ENCODE results near the gene COBL.

COBL gene

DNA sequence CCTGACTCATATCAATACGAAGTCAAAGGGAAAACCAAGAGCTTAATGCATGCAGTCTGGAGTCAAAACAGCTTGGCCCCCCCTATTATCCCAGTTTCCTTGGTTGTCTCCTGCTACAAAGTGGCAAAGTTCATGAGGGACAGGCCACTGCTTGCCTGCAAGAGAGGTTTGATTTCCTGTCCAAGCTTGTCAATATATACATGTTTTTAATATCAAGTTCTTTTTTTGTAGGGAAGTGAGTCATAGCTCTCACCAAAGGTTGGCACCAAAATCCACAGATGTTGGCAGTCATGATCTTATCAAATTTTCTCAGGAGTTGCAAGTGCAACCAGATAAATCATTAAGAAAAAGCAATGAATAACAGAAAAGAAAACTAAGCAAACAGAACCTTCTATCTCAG is 176.8 kb downstream of the COBL start:
- no peak for DNase-seq
- in situ Hi-C loops (cut with MboI; ENCODE audit: low pct_unique_long_range_greater_than_20kb, low sequenced_read_pairs) = no loop called here

DNA sequence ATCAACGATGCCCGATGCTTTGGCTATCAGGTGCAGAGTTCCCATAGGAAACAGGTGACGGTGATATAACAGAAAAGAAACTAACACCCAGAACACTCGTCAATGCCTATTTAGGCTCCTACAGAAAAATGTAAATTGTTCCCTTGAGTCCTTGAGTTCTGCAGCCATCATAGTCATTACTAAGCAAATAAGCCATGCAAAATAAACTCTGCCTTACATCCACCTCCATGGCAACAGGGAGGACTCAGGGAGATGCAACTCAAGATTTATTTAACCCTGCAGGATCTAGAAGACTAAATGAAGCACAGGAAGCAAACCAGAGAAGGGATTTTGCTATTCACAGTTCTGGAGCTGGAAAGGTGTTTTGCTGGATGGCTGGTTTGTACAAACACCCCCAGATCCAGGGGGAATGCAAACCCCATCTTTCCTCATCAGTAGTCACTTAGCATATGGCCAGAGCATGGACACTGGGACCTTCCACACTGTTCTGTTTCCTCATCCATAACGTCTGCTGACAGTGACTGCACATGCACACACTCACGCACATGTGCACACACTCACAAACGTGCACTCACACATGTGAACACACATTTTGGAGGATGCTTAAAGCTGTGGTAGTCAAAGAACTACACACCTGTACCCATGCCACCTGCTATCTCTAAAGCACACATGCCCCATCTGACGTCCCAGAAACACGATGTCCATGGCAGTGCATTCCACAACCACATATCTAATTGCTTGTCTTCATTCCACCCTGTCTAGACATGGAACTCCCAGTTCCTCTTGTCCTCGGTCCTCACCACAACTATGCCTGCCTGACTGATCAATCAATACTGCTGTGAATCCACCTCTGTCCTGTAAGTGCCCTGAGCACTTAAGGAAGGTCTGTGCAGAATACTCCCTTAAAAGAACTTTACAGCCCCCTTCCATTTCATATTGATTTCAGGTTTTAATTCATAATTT is 178.2 kb downstream of the COBL start:
- DNase-seq = no peak

DNA sequence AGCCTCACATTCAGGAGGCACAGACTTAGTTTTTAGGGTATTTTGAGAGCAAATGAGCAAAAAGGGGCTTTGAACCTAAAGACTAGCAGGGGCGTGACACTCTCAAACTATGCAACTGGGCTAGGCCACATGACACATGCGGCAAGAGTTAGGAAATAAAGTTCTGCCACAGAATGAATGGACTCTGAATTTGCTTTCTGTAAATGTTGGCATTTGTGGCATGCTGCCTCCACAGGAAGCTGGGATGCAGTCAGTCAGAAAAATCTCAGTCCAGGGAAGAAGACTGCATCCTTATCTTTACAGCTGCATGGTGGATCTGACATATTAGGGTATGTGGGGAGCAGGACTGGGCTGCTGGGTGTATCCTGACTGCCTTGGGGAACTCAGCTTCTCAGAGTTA is 181.0 kb downstream of the COBL start:
- DNase-seq = no peak
- in situ Hi-C loops (cut with MboI; ENCODE audit: low pct_unique_long_range_greater_than_20kb, low sequenced_read_pairs) = no loop called here

More for the DNA sequence above, 178.2 kb downstream of the COBL start:
- in situ Hi-C loops (cut with MboI; ENCODE audit: low pct_unique_long_range_greater_than_20kb, low sequenced_read_pairs) = no loop called here

DNA sequence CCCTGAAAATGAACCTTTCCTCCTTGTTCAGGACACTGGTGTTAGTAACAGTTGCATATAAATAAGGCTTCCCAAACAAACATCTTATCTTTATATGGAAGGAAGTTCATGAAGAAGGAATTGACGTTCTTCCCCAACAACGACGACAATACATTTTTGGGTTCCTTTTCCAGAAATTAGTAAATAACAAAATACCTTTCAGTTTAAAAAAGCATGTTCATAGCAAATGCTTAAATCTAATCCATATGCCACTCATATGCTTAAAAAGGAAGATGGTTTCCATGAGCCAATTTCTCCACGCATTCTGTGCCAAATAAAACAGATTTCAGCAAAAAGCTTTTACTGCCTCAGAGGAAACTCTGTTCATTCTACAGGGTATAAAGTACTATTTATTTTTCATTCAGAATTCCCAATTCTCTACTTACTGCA is 182.6 kb downstream of the COBL start:
- no peak for DNase-seq

DNA sequence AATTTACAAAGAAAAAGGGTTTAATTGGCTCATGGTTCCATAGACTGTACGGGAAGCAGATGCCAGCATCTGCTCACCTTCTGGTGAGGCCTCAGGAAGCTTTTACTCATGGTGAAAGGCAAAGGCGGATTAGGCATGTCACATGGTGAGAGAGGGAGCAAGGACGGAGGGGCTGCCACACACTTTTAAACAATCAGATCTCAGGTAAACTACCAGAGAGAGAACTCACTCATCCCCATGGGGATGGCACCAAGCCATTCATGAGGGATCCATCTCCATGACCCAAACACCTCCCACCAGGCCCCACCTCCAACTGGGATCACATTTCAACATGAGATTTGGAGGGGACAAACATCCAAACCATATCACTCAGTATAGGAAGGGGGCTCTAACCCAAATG is 183.9 kb downstream of the COBL start:
- no peak for DNase-seq
- in situ Hi-C loops (cut with MboI; ENCODE audit: low pct_unique_long_range_greater_than_20kb, low sequenced_read_pairs) = no loop called here

More for the DNA sequence above, 182.6 kb downstream of the COBL start:
- in situ Hi-C loops (cut with MboI; ENCODE audit: low pct_unique_long_range_greater_than_20kb, low sequenced_read_pairs) = no loop called here

DNA sequence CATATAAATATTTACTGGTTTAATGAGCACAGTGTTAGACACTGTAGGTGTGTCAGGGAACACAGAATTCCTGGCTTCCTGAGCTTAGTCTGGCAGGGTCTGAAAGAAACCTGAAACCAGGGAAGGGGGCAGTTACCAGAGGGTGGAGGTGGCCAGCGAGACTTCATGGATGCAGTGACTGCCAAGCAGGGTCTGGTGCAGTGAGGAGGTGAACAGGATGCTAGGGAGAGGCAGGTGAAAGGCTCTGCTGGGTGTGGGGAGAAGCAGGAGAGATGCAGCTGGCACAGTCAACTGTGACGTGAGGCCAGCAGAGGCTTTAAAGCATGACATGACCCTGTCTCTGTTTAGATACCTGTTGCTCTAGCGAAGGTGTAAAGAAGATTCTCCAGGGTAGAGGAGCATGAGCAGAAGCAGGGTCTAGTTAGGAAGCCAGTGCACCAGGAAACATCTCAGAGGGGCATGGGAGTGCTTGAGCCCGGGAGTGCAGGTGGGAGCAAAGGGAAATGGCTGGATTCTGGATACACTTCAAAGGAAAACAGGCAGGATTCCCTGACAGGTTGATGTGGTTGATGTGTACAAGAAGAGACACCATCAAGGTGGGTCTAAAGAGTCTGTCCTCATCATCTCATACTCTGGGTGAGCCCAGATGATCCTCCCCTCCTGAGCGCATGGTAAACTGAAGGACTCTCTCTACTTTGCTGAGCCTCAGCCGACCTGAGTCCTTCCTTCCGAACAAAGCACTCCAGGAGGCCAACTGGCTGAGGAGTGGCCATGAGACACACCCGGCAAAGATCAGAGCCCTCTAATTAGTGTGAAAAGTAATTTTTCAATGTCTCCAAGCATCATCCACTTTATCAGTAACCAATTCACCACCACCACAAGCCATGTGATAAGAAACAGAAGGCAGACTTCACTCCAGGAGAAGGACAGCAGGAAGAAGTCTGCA is 186.8 kb downstream of the COBL start:
- in situ Hi-C loops (cut with MboI; ENCODE audit: low pct_unique_long_range_greater_than_20kb, low sequenced_read_pairs) = no loop called here
- no peak for DNase-seq

DNA sequence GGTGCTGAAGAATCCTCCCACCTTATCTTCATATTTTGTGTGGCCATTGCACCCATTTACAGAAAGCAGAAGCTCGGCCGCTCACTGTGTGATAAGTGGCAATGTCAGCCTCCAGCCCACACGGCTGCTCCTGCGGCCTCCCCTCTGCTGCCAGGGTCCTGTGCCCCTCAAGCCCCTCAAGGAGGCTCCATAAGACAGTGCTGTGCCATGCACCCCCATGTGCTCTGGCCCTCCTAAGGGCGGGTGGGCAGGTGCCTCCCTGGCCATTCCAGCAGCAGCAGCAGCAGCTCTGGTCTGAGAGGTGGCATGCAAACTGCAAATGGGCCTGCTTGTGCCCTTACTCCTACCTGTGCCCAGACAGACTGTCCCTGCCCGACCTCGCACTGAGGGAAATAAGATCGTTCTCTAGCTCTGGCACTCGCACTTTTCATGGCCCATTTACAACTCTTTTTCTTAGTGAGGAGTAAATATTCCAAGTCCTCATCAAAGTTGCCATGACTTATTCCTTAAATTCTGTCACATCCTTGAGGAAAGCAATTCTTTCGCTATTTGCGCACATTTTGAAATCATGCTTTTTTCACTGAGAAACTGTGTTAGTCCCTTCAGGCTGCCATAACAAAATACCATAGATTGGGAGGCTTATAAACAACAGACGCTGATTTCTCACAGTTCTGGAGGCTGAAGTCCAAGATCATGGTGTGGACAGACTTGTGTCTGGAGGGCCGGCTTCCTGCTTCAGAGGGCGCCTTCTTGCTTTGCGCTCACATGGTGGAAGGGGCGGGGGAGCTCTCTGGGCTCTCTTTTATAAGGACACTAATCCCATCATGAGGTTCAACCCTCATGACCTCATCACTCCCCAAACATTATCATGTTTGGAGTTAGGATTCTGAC is 187.8 kb downstream of the COBL start:
- in situ Hi-C loops (cut with MboI; ENCODE audit: low pct_unique_long_range_greater_than_20kb, low sequenced_read_pairs) = no loop called here

DNA sequence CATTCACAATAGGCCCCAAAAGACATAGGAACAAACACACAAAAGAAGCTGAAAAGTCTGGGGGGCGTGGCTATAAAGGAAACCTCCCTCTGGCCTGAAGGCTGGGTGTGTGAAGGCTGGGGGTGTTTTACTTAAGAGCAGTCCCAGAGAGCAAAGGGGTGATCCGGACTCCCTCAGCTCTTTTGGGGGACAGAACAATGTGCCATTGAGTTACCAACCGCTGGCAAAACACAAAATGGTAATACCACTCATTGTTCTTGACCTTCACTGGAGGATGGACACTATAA is 189.0 kb downstream of the COBL start:
- in situ Hi-C loops (cut with MboI; ENCODE audit: low pct_unique_long_range_greater_than_20kb, low sequenced_read_pairs) = no loop called here
- DNase-seq = no peak

More for the DNA sequence above, 187.8 kb downstream of the COBL start:
- DNase-seq = no peak

DNA sequence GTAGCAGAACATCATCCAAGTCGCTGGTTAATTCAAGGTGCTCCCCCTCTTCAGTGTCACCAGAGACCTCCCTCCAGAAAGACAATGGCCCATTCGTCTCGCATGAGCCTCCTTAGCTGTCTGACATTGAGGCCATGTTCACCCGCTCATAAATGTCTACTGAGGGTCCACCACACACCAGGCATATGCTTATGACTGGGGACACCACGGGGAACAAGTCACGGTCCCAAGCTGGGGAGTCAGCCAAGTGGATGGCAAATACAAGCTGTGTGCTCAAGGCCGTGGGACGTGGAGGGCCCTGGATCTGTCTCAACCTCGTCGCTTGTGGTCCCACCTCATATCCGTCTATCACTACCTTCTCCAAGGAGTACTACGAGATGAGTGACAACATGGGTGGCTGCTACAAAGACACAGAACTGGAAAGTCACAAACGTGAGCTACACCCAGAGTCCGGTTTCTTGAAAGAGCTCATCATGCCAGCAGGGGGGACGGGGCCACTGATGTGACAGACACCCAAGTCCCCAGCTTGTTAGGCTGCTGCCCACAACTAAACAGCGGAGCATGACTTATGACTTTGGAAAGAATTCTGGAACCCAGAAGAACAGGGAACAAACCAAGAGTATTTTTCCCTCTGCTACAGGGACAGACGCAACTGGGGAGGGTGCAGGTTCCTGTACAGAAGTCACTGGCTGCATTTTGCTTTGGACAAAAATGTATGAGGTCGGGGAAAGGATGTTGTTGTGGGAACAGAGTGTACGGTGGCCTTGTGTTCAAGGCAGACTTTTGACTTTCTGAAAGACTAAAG is 189.6 kb downstream of the COBL start:
- DNase-seq = no peak
- in situ Hi-C loops (cut with MboI; ENCODE audit: low pct_unique_long_range_greater_than_20kb, low sequenced_read_pairs) = no loop called here

DNA sequence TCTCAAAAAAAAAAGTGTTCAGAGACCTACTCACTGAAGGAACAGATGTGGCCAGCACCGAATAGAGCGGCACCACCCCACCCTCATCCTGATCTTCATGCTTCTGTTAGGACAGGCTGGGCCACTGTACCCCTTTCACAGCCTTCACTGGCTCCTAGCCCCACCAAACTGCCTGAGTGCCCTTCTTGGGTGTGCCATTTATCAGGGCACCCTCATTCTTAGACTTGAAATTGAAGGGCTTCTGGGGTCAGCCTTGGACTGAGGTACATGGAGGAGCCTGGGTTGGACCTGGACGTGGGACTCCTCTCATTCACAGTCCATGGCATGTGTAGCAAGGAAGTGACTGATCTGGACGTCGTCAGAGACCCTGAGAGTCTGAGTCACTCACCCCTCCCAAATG is 190.3 kb downstream of the COBL start:
- in situ Hi-C loops (cut with MboI; ENCODE audit: low pct_unique_long_range_greater_than_20kb, low sequenced_read_pairs) = no loop called here
- no peak for DNase-seq

DNA sequence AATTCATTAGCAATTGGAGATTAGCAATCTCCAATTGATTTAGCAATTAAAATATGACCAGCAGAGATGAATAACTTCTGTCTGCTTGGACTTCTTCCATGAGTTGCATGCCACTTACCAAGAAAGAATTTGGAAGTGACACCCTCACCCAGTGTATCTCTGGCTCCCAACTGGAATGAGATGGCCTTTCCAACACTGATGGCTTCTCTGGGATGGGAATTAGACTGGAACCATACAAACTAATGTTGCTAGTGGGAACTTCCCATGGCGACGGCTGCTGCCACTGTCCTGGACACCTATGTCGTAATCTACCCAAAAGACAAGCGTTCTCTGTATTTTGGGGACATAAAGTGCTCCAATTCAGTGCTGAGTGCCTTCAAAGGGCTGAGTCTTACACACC is 192.3 kb downstream of the COBL start:
- no peak for DNase-seq
- in situ Hi-C loops (cut with MboI; ENCODE audit: low pct_unique_long_range_greater_than_20kb, low sequenced_read_pairs) = no loop called here

DNA sequence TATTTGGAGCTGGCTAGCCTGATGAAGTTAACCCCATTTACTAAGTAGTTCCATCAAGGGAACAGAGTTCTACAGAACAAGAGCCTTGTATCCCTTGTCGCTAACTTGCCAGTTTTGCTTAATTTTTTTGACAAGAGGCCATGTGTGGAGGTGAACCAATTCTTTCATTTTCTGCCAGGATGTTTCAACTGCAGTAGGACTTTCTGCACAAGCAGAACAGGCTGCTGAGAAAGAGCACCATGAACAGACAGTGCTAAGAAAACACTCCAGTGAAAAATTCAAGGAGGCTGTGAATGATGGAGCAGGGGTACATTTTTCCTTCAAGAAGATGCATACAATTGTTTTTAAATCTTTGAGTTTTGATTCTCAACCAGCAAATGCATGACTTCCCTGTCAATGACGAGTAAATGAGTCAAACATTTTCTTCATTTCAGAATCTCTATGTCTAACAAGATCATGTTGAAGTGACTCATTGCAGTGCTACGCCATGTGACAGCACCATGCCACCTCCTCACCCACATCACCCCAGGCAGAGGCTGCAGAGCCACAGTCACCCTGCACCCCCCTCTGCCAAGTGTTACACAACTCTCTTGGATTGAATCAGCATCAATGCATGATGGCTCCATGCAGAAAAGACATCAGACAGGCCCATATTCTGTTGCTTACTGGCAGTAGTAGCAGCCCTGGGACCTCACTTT is 193.1 kb downstream of the COBL start:
- in situ Hi-C loops (cut with MboI; ENCODE audit: low pct_unique_long_range_greater_than_20kb, low sequenced_read_pairs) = no loop called here
- no peak for DNase-seq

DNA sequence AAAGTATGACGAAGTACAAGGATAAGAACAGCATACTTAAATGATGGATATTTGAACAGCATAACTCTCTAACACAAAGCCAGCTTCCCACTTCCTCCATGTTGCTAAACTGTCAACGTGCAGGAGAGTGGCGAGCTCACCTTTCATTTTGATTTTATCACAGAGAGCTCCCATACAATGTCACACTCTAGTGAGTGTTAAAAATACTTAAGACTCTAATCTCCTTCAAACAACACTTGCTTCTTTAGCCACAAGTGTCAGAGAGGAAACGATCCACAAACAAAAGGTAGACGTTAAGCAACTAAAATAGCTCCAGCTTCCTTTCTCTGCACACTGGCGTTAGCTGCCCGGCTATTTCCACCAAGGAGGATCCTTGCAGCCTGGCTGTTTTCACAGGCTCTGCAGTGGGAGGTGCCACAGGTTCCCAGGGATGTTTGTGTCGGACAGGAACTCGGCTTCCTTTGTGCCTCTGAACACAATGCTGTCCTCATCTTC is 194.6 kb downstream of the COBL start:
- in situ Hi-C loops (cut with MboI; ENCODE audit: low pct_unique_long_range_greater_than_20kb, low sequenced_read_pairs) = no loop called here

DNA sequence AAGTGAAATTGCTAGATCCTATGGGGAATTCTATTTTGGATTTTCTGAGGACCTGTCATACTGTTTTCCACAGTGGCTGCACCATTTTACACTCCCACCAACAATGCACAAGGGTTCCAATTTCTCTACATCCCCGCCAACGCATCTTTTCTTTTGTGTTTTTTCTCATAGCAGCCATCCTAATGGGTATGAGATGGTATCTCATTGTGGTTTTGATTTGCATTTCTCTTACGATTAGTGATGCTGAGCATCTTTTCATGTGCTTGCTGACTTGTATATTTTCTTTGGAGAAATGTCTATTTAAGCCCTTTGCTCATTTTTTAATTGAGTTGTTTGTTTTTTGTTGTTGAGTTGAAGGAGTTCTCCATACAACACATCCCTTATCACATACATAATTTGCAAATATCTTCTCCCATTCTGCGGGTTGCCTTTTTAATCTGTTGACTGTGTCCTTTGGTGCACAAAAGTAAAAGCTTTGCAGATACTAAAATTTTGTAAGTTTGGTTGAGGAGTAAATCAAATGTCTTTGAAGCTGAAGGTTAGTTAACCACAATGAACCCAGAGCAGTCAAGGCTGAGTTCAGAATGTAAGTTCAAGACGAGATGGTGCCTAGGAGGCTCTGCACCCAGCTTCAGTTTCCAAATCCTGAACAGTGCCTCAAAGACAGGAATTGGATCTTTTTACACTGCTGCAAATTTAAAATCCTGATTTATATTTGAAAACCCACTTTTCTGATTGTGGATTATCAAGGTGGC is 195.4 kb downstream of the COBL start:
- in situ Hi-C loops (cut with MboI; ENCODE audit: low pct_unique_long_range_greater_than_20kb, low sequenced_read_pairs) = no loop called here
- no peak for DNase-seq

More for the DNA sequence above, 194.6 kb downstream of the COBL start:
- peak; percentile 34 for DNase-seq

DNA sequence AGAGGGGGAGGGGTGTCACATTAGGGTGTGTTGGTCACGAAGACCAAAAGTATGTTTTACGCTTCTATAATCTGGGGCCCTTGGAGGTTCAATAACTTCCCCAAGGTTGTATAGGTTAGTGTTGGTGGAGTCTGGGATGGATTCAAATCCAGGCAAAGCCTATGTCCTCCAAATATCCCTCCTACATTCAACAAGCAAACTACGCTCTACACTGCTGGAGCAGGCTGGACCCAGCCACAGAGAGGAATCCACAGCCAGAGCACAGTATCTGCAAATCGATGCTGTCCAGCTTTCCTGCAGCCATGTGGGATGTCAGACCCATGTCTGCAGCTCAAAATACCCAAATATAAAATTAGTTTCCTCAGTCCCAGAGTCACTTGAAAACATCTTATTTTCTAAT is 198.0 kb downstream of the COBL start:
- DNase-seq = no peak
- in situ Hi-C loops (cut with MboI; ENCODE audit: low pct_unique_long_range_greater_than_20kb, low sequenced_read_pairs) = no loop called here

DNA sequence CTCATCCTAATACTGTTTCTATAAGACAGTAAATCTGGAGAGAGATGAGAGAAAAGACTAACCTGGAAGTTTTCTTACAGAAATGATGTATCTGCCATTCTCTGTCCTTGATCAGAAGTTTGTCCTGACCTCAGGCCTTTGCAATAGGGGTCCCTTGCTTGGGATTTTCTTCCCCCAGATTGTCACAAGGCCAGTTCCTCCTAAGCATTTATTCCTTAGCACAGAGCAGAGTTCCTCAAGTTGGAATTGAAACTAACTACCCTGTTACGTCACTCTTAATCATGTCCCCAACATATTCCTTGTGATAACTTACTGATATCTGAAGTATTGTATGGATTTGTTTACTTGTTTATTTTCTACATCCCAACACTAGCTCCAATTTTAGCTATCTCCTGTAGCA is 202.1 kb downstream of the COBL start:
- in situ Hi-C loops (cut with MboI; ENCODE audit: low pct_unique_long_range_greater_than_20kb, low sequenced_read_pairs) = no loop called here

DNA sequence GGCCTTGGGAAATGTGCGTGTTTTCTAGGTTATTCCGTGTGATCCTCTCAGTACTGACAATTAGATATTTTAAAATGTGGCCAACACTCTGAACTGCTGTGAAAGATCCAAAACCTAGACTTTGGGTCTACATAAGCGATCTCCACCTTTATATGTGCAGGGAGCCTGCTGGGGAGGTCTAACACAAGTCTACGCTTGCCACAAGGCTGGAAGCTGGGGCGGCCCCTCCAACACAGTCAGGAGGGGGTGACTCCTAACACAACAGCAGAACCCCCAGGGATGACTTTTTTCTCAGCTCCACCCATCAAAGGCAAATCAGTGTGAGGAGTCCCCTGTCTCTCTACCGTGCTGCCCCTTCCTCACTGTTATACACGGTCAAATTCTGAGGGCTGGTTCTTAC is 202.6 kb downstream of the COBL start:
- DNase-seq = no peak
- in situ Hi-C loops (cut with MboI; ENCODE audit: low pct_unique_long_range_greater_than_20kb, low sequenced_read_pairs) = no loop called here

More for the DNA sequence above, 202.1 kb downstream of the COBL start:
- DNase-seq = no peak

Data from KBM-7 (cell line).